Gastroesophageal sphincter (tissue), 3 donors: ENCODE data around the gene DCUN1D3.

Source experiments
- POLR2A ChIP-seq, 2 donors: fragments of 450-650 bp; IDR thresholded peaks; one replicate each; pipeline ENCODE4 v1.6.1; 2017; ENCODE audit warnings: antibody characterized with exemption in 2 of 2, mild to moderate bottlenecking in 2 of 2, moderate library complexity in 1 of 2
- POLR2AphosphoS5 ChIP-seq: sonication (generic); formaldehyde crosslinking; IDR thresholded peaks from one replicate; pipeline ENCODE4 v1.6.1; 2017; ENCODE audit warnings: antibody characterized with exemption
- TF ChIP-seq, protein P1 (sequence below), 4 experiments: fragments of 200-600 bp in 2 of 4; fragments of 450-650 bp in 2 of 4; sonication (generic) in 1 of 4; IDR thresholded peaks; one replicate each; pipeline ENCODE4 v1.5.1; 2017 to 2019; ENCODE audit warnings: antibody characterized with exemption in 4 of 4, mild to moderate bottlenecking in 2 of 4, moderate library complexity in 2 of 4

DNA sequence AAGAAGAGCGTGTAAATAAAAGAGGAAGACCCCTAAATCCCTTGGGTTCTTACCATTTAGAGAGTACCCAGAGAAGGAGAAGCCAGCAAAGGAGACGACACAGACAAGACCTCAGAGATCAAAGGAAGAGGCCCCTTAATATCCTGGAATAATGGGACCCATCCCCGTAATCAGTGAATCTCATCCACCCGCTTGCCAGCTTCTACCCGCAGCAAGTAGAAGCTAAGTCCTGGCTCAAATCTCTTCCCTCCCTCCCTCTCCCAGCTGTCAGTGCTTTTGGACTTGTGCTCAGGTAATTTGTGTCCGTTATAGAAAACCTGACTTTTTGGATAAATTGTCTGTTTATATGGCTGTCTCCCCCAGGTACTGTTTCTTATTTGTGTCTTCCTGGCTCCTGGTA, 2.3 kb upstream of the DCUN1D3 start:
- TF ChIP-seq POLR2A (IDR thresholded peaks at IDR 0.05) = no peak
- TF ChIP-seq, protein P1, sequence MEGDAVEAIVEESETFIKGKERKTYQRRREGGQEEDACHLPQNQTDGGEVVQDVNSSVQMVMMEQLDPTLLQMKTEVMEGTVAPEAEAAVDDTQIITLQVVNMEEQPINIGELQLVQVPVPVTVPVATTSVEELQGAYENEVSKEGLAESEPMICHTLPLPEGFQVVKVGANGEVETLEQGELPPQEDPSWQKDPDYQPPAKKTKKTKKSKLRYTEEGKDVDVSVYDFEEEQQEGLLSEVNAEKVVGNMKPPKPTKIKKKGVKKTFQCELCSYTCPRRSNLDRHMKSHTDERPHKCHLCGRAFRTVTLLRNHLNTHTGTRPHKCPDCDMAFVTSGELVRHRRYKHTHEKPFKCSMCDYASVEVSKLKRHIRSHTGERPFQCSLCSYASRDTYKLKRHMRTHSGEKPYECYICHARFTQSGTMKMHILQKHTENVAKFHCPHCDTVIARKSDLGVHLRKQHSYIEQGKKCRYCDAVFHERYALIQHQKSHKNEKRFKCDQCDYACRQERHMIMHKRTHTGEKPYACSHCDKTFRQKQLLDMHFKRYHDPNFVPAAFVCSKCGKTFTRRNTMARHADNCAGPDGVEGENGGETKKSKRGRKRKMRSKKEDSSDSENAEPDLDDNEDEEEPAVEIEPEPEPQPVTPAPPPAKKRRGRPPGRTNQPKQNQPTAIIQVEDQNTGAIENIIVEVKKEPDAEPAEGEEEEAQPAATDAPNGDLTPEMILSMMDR (IDR thresholded peaks at IDR 0.05) = no peak
- TF ChIP-seq POLR2AphosphoS5 = no peak
